WI38 (cell line): ENCODE data around the gene LRRC15.

Source experiments
- H3K4me3 ChIP-seq: 2 replicates; pipeline ENCODE4 v1.5.1; 2011; ENCODE audit warnings: low read depth, mild to moderate bottlenecking, control low read depth, low read length
- TF ChIP-seq, protein P1 (sequence below): IDR thresholded peaks from 2 replicates; pipeline ENCODE4 v1.5.1; 2012; ENCODE audit warnings: low read depth, mild to moderate bottlenecking, control low read depth, low read length

The LRRC15 gene

GRCh38 chr3:194373899-194374298, 4.4 kb upstream of the LRRC15 start:
- TF ChIP-seq, protein P1, sequence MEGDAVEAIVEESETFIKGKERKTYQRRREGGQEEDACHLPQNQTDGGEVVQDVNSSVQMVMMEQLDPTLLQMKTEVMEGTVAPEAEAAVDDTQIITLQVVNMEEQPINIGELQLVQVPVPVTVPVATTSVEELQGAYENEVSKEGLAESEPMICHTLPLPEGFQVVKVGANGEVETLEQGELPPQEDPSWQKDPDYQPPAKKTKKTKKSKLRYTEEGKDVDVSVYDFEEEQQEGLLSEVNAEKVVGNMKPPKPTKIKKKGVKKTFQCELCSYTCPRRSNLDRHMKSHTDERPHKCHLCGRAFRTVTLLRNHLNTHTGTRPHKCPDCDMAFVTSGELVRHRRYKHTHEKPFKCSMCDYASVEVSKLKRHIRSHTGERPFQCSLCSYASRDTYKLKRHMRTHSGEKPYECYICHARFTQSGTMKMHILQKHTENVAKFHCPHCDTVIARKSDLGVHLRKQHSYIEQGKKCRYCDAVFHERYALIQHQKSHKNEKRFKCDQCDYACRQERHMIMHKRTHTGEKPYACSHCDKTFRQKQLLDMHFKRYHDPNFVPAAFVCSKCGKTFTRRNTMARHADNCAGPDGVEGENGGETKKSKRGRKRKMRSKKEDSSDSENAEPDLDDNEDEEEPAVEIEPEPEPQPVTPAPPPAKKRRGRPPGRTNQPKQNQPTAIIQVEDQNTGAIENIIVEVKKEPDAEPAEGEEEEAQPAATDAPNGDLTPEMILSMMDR = no peak
- no peak overlapping the region for H3K4me3 ChIP-seq

DNA sequence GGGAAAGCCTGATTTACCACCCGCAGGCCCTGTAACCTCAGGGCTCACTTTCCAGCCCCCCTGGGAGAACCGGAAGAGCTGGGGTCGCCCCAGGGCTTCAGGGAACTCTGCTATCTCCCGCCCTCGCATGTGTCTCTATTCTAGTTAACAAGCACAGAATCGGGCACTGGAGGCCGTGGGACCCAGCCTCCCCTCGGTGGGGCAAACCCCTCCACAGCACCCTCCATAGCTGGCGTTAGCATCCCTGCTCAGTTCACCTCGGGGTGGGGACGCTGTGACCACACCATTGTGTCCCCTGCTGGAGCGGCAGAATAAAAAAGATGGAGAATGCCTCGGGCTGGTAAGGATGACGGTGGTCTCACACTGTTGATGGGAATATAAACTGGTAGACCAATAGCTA, 3.5 kb upstream of the LRRC15 start:
- TF ChIP-seq, protein P1 = no peak
- H3K4me3 ChIP-seq = no peak overlapping the region

DNA sequence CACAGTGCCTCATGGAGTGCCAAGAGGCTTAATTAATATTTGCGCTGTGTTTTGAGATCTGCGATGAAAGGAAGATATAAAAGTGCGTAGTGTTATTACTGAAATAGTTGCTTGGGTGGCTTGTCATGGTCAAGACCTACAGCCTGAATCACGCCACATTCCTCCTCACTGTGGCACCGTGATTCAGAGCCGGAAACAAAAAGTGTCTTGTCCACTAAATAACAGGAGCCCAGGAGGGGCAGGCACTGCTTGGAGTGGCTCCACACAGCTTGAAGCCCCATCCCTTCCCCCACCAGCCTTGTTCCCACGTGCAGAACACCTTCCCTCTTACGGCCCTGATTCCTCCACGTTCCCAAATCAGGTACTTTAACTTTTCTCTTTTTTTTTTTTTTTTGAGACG, 1.2 kb upstream of the LRRC15 start:
- TF ChIP-seq, protein P1 = no peak
- no peak overlapping the region for H3K4me3 ChIP-seq

DNA sequence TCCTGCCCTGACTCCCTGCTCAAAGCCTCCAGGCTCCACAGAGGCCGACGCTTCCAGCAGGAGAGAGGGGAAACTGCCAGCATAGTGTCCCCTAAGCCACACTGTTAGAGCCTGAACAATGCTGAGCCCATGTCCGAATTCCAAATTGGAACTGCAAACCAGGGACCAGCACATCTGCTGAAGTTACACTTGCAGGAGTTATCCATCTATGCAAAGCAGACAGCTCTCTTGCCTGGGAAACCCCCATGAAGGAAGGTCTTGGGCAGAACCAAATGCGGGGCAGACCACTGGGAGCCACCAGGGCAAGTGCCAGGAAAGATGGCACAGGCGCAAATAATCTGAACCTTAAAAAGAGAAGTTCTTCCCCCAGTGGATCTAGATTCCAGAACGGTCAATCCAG, 625 bp downstream of the LRRC15 start:
- TF ChIP-seq, protein P1 = no peak
- no peak overlapping the region for H3K4me3 ChIP-seq

GRCh38 chr3:194367992-194368841, 1.3 kb downstream of the LRRC15 start:
- TF ChIP-seq, protein P1 = no peak
- no peak overlapping the region for H3K4me3 ChIP-seq

DNA sequence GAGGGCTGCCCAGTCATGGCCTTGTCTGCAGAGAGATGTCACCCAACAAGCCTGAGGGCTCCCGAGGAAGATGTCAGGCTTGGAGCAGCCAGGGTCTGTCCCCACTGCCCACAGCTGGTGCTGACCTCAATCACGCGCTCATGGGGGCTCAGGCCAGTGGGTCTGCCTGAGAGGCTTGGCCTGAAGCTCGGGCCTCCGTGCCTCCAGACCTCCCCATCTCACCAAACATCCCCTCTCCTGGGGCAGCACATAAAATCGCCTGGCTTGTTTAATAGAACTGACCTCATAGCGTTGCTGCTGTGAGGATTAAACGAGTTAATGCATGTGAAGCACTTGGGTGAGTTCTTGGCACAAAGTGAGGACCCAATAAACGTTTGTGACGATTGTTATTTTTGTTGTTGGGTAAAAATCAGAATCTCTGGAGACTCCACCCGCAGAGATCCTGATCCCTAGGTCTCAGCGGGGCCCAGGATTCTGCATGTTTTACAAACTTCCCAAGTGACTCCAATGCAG, 3.5 kb downstream of the LRRC15 start:
- H3K4me3 ChIP-seq = no peak overlapping the region
- TF ChIP-seq, protein P1 = no peak

- H3K4me3 ChIP-seq = no peak overlapping the region
- TF ChIP-seq, protein P1 = no peak
These were observed 4.0 kb downstream of the LRRC15 start for GRCh38 chr3:194365526-194365925.
